H9 (cell line): ENCODE data around the gene ST3GAL5. TPM values are rescaled to one million over a fixed set of nuclear protein-coding genes. Genes with fewer than 3 reads are reported as not detected.

ENCODE experiments used
- DNase-seq: peaks from one replicate; pipeline ENCODE4 v3.0.0-alpha.2; 2017
- H2AFZ ChIP-seq: one replicate; pipeline ENCODE4 v1.6.1; 2013; ENCODE audit warnings: mild to moderate bottlenecking, low read length, control low read depth, moderate library complexity
- H2AK5ac ChIP-seq: 2 replicates; pipeline ENCODE4 v1.6.1; 2013; ENCODE audit warnings: low read length, control low read depth, mixed read lengths; ENCODE audit not compliant: insufficient read length
- H2BK120ac ChIP-seq: one replicate; pipeline ENCODE4 v1.6.1; 2013; ENCODE audit warnings: low read depth, mild to moderate bottlenecking, low read length, control low read depth, inconsistent platforms; ENCODE audit not compliant: poor library complexity, severe bottlenecking
- H2BK12ac ChIP-seq: 2 replicates; pipeline ENCODE4 v1.6.1; 2013; ENCODE audit warnings: low read length, control low read depth, mixed read lengths, low read depth; ENCODE audit not compliant: insufficient read length
- H2BK15ac ChIP-seq: 2 replicates; pipeline ENCODE4 v1.6.1; 2013; ENCODE audit warnings: low read depth, low read length, control low read depth
- H2BK20ac ChIP-seq: one replicate; pipeline ENCODE4 v1.6.1; 2013; ENCODE audit warnings: low read depth, mild to moderate bottlenecking, low read length, control low read depth, inconsistent platforms; ENCODE audit not compliant: poor library complexity, severe bottlenecking
- H2BK5ac ChIP-seq: 2 replicates; pipeline ENCODE4 v1.6.1; 2013; ENCODE audit warnings: low read length, control low read depth, mixed read lengths; ENCODE audit not compliant: insufficient read length
- H3K14ac ChIP-seq: 2 replicates; pipeline ENCODE4 v1.6.1; 2013; ENCODE audit warnings: low read length, control low read depth; ENCODE audit not compliant: insufficient read depth
- H3K18ac ChIP-seq: 2 replicates; pipeline ENCODE4 v1.6.1; 2013; ENCODE audit warnings: low read depth, mild to moderate bottlenecking, mixed read lengths, low read length, control low read depth; ENCODE audit not compliant: insufficient read length
- H3K23ac ChIP-seq: 2 replicates; pipeline ENCODE4 v1.6.1; 2013; ENCODE audit warnings: low read length, control low read depth, mixed read lengths, low read depth; ENCODE audit not compliant: insufficient read length
- H3K23me2 ChIP-seq: 2 replicates; pipeline ENCODE4 v1.6.1; 2013; ENCODE audit warnings: low read depth, mild to moderate bottlenecking, mixed read lengths, low read length, control low read depth; ENCODE audit not compliant: insufficient read length, poor library complexity, severe bottlenecking
- H3K27ac ChIP-seq: 2 replicates; pipeline ENCODE4 v1.5.1; 2013; ENCODE audit warnings: low read length, control low read depth, mixed read lengths, low read depth; ENCODE audit not compliant: insufficient read length
- H3K27me3 ChIP-seq: 2 replicates; pipeline ENCODE4 v1.6.1; 2013; ENCODE audit warnings: low read length, control low read depth, inconsistent platforms; ENCODE audit not compliant: insufficient read depth
- H3K4ac ChIP-seq: 2 replicates; pipeline ENCODE4 v1.6.1; 2013; ENCODE audit warnings: low read depth, mild to moderate bottlenecking, control low read depth, inconsistent platforms, low read length, moderate library complexity
- H3K4me1 ChIP-seq: 2 replicates; pipeline ENCODE4 v1.6.1; 2013; ENCODE audit warnings: low read length, control low read depth, inconsistent platforms; ENCODE audit not compliant: insufficient read depth
- H3K4me2 ChIP-seq: 2 replicates; pipeline ENCODE4 v1.6.1; 2013; ENCODE audit warnings: low read length, control low read depth, mixed read lengths; ENCODE audit not compliant: insufficient read length, insufficient read depth
- H3K56ac ChIP-seq: 2 replicates; pipeline ENCODE4 v1.6.1; 2013; ENCODE audit warnings: low read depth, mild to moderate bottlenecking, mixed read lengths, low read length, control low read depth; ENCODE audit not compliant: insufficient read length
- H3K79me1 ChIP-seq: 2 replicates; pipeline ENCODE4 v1.6.1; 2013; ENCODE audit warnings: low read depth, mild to moderate bottlenecking, moderate library complexity, low read length, control low read depth, inconsistent platforms; ENCODE audit not compliant: insufficient read depth, poor library complexity, severe bottlenecking
- H3K79me2 ChIP-seq: 2 replicates; pipeline ENCODE4 v1.6.1; 2013; ENCODE audit warnings: low read length, control low read depth, inconsistent platforms; ENCODE audit not compliant: insufficient read depth
- H3K9ac ChIP-seq: 2 replicates; pipeline ENCODE4 v1.6.1; 2013; ENCODE audit warnings: low read length, control low read depth, mixed read lengths; ENCODE audit not compliant: insufficient read length; ENCODE audit errors: extremely low read depth
- H3K9me3 ChIP-seq: one replicate; pipeline ENCODE4 v1.6.1; 2013; ENCODE audit warnings: low read depth, low read length, inconsistent platforms; ENCODE audit not compliant: control insufficient read depth
- H3T11ph ChIP-seq: one replicate; pipeline ENCODE4 v1.6.1; 2013; ENCODE audit warnings: mild to moderate bottlenecking, low read length, control low read depth, inconsistent platforms
- H4K20me1 ChIP-seq: one replicate; pipeline ENCODE4 v1.6.1; 2013; ENCODE audit not compliant: control insufficient read depth, insufficient read length, insufficient read depth
- H4K5ac ChIP-seq: 2 replicates; pipeline ENCODE4 v1.6.1; 2013; ENCODE audit warnings: low read depth, mild to moderate bottlenecking, mixed read lengths, low read length, control low read depth; ENCODE audit not compliant: insufficient read length
- H4K8ac ChIP-seq: replicated peaks from 2 replicates; pipeline ENCODE4 v1.6.1; 2013; ENCODE audit warnings: low read length, control low read depth, mixed read lengths, low read depth; ENCODE audit not compliant: insufficient read length
- H4K91ac ChIP-seq: 2 replicates; pipeline ENCODE4 v1.6.1; 2013; ENCODE audit warnings: low read depth, mild to moderate bottlenecking, moderate library complexity, mixed read lengths, low read length, control low read depth; ENCODE audit not compliant: insufficient read length
- H3K27ac Mint-ChIP-seq, 3 experiments: 2 replicates in 2 of 3; 3 replicates in 1 of 3; pipeline ENCODE4 v1.8.0; 2020 to 2021; ENCODE audit warnings: mixed read lengths in 3 of 3, mild to moderate bottlenecking in 1 of 3, moderate library complexity in 1 of 3
- H3K27me3 Mint-ChIP-seq: 2 replicates; pipeline ENCODE4 v1.8.0; 2021; ENCODE audit warnings: low read depth, mild to moderate bottlenecking, moderate library complexity, mixed read lengths
- H3K36me3 Mint-ChIP-seq, 3 experiments: 2 replicates in 2 of 3; 3 replicates in 1 of 3; pipeline ENCODE4 v1.8.0; 2020 to 2021; ENCODE audit warnings: low read depth in 3 of 3, mixed read lengths in 3 of 3; ENCODE audit not compliant: insufficient read depth in 1 of 3
- H3K4me1 Mint-ChIP-seq, 2 experiments: 2 replicates each; pipeline ENCODE4 v1.8.0; 2020; ENCODE audit warnings: mixed read lengths in 2 of 2
- H3K4me3 Mint-ChIP-seq, 2 experiments: 2 replicates in 1 of 2; 3 replicates in 1 of 2; pipeline ENCODE4 v1.8.0; 2020 to 2021; ENCODE audit warnings: mild to moderate bottlenecking in 2 of 2, mixed read lengths in 2 of 2, moderate library complexity in 1 of 2
- H3K9me3 Mint-ChIP-seq, 2 experiments: 2 replicates in 1 of 2; 3 replicates in 1 of 2; pipeline ENCODE4 v1.8.0; 2020; ENCODE audit warnings: mild to moderate bottlenecking in 2 of 2, mixed read lengths in 2 of 2, moderate library complexity in 1 of 2
- CTCF ChIP-seq: fragments of 200-600 bp; sonication (generic); conservative IDR thresholded peaks from 3 replicates; pipeline ENCODE4 v1.8.0; 2021; ENCODE audit warnings: antibody characterized with exemption, mild to moderate bottlenecking
- WGBS: extraction: QIAGEN DNeasy Blood & Tissue Kit; methylation state at CpG from one replicate; pipeline ENCODE4 v1.1.7; 2013; ENCODE audit warnings: missing lambda C conversion rate, low lambda C conversion rate, mixed read lengths; ENCODE audit not compliant: insufficient read length; ENCODE audit errors: extremely low coverage; 5-methylcytosine and 5-hydroxymethylcytosine counted together
- total RNA-seq: library from RNA; stranded (reverse); gene quantifications from 2 replicates; pipeline ENCODE4 v1.2.1, GENCODE V29; 2021

The ST3GAL5 gene
- total RNA-seq, 1 experiment from 2014 or later, result 3.3 TPM

GRCh38 chr2:85792783-85793441, 95.9 kb downstream of the ST3GAL5 start:
- no peak overlapping the region for H2AK5ac ChIP-seq
- H3K23ac ChIP-seq, result no peak overlapping the region
- no peak overlapping the region for H3K27ac ChIP-seq
- no peaks in the 10 kb centered on the region for H3K4me1 ChIP-seq
- H3K4ac ChIP-seq, result no peak overlapping the region
- peaks cover 21% of the 10 kb centered on the region for H3K27me3 Mint-ChIP-seq
- H3K9me3 ChIP-seq, result no peaks in the 10 kb centered on the region
- peaks cover 4 to 8% of the 10 kb centered on the region in 2 experiments; a peak in 3 of 4 replicates for H3K4me1 Mint-ChIP-seq
- no peak overlapping the region for H2AFZ ChIP-seq
- H4K20me1 ChIP-seq, result no peaks in the 10 kb centered on the region
- H3K23me2 ChIP-seq, result no peaks in the 10 kb centered on the region
- no peak overlapping the region for H2BK120ac ChIP-seq
- H3K9me3 Mint-ChIP-seq, result no peaks in the 10 kb centered on the region
- no peak for DNase-seq
- H3K79me2 ChIP-seq, result no peaks in the 10 kb centered on the region
- H3K56ac ChIP-seq, result no peak overlapping the region
- H2BK15ac ChIP-seq, result no peak overlapping the region
- no peak for TF ChIP-seq CTCF
- no peak overlapping the region for H3T11ph ChIP-seq
- H3K4me2 ChIP-seq, result no peak overlapping the region
- WGBS, result no CpG with 5 or more reads among the region's 8 CpGs
- H4K91ac ChIP-seq, result no peak overlapping the region
- H3K27me3 ChIP-seq, result no peaks in the 10 kb centered on the region; the same call in 1 of the 2 replicates
- no peak overlapping the region for H2BK5ac ChIP-seq
- H3K14ac ChIP-seq, result no peak overlapping the region; the same call in 1 of the 2 replicates
- no peak overlapping the region for H3K9ac ChIP-seq
- no peaks in the 10 kb centered on the region for H3K36me3 Mint-ChIP-seq
- H3K27ac Mint-ChIP-seq, result no peak overlapping the region
- H4K8ac ChIP-seq, result no peak overlapping the region
- H4K5ac ChIP-seq, result no peak overlapping the region
- H3K4me3 Mint-ChIP-seq, result no peak overlapping the region
- H2BK12ac ChIP-seq, result no peak overlapping the region
- no peak overlapping the region for H3K18ac ChIP-seq
- H3K79me1 ChIP-seq, result no peaks in the 10 kb centered on the region
- H2BK20ac ChIP-seq, result no peak overlapping the region
